ENCODE data around the gene TBX5.

GRCh38 chr12:114442578-114442977 is 36.6 kb upstream of the TBX5 start:
- TF ChIP-seq, protein P1, sequence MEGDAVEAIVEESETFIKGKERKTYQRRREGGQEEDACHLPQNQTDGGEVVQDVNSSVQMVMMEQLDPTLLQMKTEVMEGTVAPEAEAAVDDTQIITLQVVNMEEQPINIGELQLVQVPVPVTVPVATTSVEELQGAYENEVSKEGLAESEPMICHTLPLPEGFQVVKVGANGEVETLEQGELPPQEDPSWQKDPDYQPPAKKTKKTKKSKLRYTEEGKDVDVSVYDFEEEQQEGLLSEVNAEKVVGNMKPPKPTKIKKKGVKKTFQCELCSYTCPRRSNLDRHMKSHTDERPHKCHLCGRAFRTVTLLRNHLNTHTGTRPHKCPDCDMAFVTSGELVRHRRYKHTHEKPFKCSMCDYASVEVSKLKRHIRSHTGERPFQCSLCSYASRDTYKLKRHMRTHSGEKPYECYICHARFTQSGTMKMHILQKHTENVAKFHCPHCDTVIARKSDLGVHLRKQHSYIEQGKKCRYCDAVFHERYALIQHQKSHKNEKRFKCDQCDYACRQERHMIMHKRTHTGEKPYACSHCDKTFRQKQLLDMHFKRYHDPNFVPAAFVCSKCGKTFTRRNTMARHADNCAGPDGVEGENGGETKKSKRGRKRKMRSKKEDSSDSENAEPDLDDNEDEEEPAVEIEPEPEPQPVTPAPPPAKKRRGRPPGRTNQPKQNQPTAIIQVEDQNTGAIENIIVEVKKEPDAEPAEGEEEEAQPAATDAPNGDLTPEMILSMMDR (IDR thresholded peaks at IDR 0.05), result no peak
- TF ChIP-seq EZH2 (IDR thresholded peaks at IDR 0.05; ENCODE audit: borderline replicate concordance, insufficient read depth, low read depth, low read length, poor library complexity, severe bottlenecking), result no peak

Measured in B cell (primary cell).